ENCODE results near the gene SMYD4. TPM values are rescaled to one million over a fixed set of nuclear protein-coding genes. Genes with fewer than 3 reads are reported as not detected.
"Not testable (repeated sequence)": the region's sequence is repeated elsewhere in the genome, so short reads cannot be mapped to it uniquely, and the experiment has no call there.

Gene SMYD4
- total RNA-seq, 2 donors from 2014 or later = 13.6 to 14.7 TPM

GRCh38 chr17:1745513-1746020 lies 84.1 kb downstream of the SMYD4 start:
- 97% methylated on average over 12 of the region's 12 CpGs for WGBS
- Histone ChIP-seq H3K9me3 (no peaks in the 10 kb centered on the region), H3K36me3 (no peaks in the 10 kb centered on the region), H3K4me1 (replicated peaks) (no peaks in the 10 kb centered on the region), H3K27me3 (replicated peaks; ENCODE audit: insufficient read depth) (no peaks in the 10 kb centered on the region), H3K4me3 (no peak overlapping the region), H3K27ac (peak overlapping the region; percentile 62 to 85)
- intact Hi-C loops (cut with DNase I) = no loop called here
- DNase-seq (ENCODE audit: low spot score) = no peak
- TF ChIP-seq POLR2A (IDR thresholded peaks at IDR 0.05) (no peak), CTCF (IDR thresholded peaks at IDR 0.05) (no peak), POLR2AphosphoS5 (IDR thresholded peaks at IDR 0.05) (no peak)

- peak overlapping the region; percentile 62 to 85 for H3K27ac ChIP-seq
Measured at GRCh38 chr17:1744551-1745512, 84.9 kb downstream of the SMYD4 start.

GRCh38 chr17:1743088-1743439 lies 86.6 kb downstream of the SMYD4 start:
- peak overlapping the region; percentile 55 to 57 for H3K27ac ChIP-seq
- no peaks in the 10 kb centered on the region for H3K36me3 ChIP-seq
- no peak for DNase-seq (ENCODE audit: low spot score)
- WGBS = 65% methylated on average over 2 of the region's 2 CpGs
- intact Hi-C loops (cut with DNase I) = no loop called here
- no peak for TF ChIP-seq POLR2A (IDR thresholded peaks at IDR 0.05)
- no peak for TF ChIP-seq POLR2AphosphoS5 (IDR thresholded peaks at IDR 0.05)
- no peak for TF ChIP-seq CTCF (IDR thresholded peaks at IDR 0.05)
- no peaks in the 10 kb centered on the region for H3K27me3 ChIP-seq (replicated peaks; ENCODE audit: insufficient read depth)
- no peaks in the 10 kb centered on the region for H3K9me3 ChIP-seq
- no peak overlapping the region for H3K4me3 ChIP-seq
- H3K4me1 ChIP-seq (replicated peaks) = no peaks in the 10 kb centered on the region

More at GRCh38 chr17:1744551-1745512, 84.9 kb downstream of the SMYD4 start:
- DNase-seq (ENCODE audit: low spot score) = no peak
- H3K9me3 ChIP-seq = no peaks in the 10 kb centered on the region
- H3K4me3 ChIP-seq = no peak overlapping the region
- TF ChIP-seq POLR2A (IDR thresholded peaks at IDR 0.05) = no peak
- TF ChIP-seq CTCF (IDR thresholded peaks at IDR 0.05) = no peak
- no peak for TF ChIP-seq POLR2AphosphoS5 (IDR thresholded peaks at IDR 0.05)
- no peaks in the 10 kb centered on the region for H3K27me3 ChIP-seq (replicated peaks; ENCODE audit: insufficient read depth)
- no peaks in the 10 kb centered on the region for H3K4me1 ChIP-seq (replicated peaks)
- intact Hi-C loops (cut with DNase I) = no loop called here
- H3K36me3 ChIP-seq = no peaks in the 10 kb centered on the region
- WGBS = 71% methylated on average over 29 of the region's 29 CpGs

- intact Hi-C loops (cut with DNase I) = no loop called here
- Histone ChIP-seq H3K27me3 (replicated peaks; ENCODE audit: insufficient read depth) (no peaks in the 10 kb centered on the region), H3K4me1 (replicated peaks) (no peaks in the 10 kb centered on the region), H3K9me3 (no peaks in the 10 kb centered on the region), H3K27ac (peak within 1 kb of the TSS; percentile 55 to 57), H3K36me3 (no peaks in the 10 kb centered on the region), H3K4me3 (no peak within 1 kb of the TSS)
- 42% methylated on average over 10 of the region's 10 CpGs for WGBS
- DNase-seq (ENCODE audit: low spot score) = no peak
- TF ChIP-seq CTCF (IDR thresholded peaks at IDR 0.05) (no peak), POLR2AphosphoS5 (IDR thresholded peaks at IDR 0.05) (peak; percentile 14)
Measured at GRCh38 chr17:1742371-1743087, 87.2 kb downstream of the SMYD4 start, which contains the start of gene SERPINF2. Gene SERPINF2, plus strand, starts transcription at chr17:1742871. Its CDS starts 2,125 bp downstream, at chr17:1744996.

- intact Hi-C loops (cut with DNase I); H3K4me1 ChIP-seq (replicated peaks): not testable (repeated sequence)
- H3K27ac ChIP-seq = peak overlapping the region; percentile 55 to 57
Measured at GRCh38 chr17:1741899-1742298, 87.8 kb downstream of the SMYD4 start.

More at GRCh38 chr17:1741899-1742298, 87.8 kb downstream of the SMYD4 start:
- not testable (repeated sequence) for H3K4me3 ChIP-seq; H3K9me3 ChIP-seq; H3K27me3 ChIP-seq (replicated peaks; ENCODE audit: insufficient read depth); DNase-seq (ENCODE audit: low spot score); H3K36me3 ChIP-seq
- WGBS = 92% methylated on average over 7 of the region's 7 CpGs

Data from prostate gland (tissue), 2 donors.